Stimulated activated CD8-positive, alpha-beta memory T cell treated with anti-CD3 and anti-CD28 coated beads, Interleukin-2, amount 100 ng/mL, for 48 hours (primary cell): ENCODE results near the gene S100A1.
"Not testable (repeated sequence)": the region's sequence is repeated elsewhere in the genome, so short reads cannot be mapped to it uniquely, and the experiment has no call there.

ENCODE experiments used
- DNase-seq, 2 donors: peaks; one replicate each; pipeline ENCODE4 v3.0.0-alpha.2; 2020; ENCODE audit warnings: low read depth in 2 of 2

The S100A1 gene

GRCh38 chr1:153658400-153659174 is 30.4 kb downstream of the S100A1 start, which contains the start of gene SNAPIN:
SNAPIN (plus strand) TSS chr1:153658703; CDS start chr1:153658744, 41 bp downstream.
- peak; percentile 85 to 89 for DNase-seq

- no peak for DNase-seq
Measured at GRCh38 chr1:153659175-153659534, 30.9 kb downstream of the S100A1 start.

- no peak for DNase-seq
Measured at GRCh38 chr1:153659656-153660055, 31.4 kb downstream of the S100A1 start.

- DNase-seq = no peak
Measured at GRCh38 chr1:153661111-153661708, 33.0 kb downstream of the S100A1 start.

- no peak for DNase-seq
Measured at GRCh38 chr1:153662269-153662668, 34.0 kb downstream of the S100A1 start.

- DNase-seq = no peak
Measured at GRCh38 chr1:153663211-153663610, 35.0 kb downstream of the S100A1 start.

- no peak for DNase-seq
Measured at GRCh38 chr1:153667439-153667838, 39.2 kb downstream of the S100A1 start.

- DNase-seq = not testable (repeated sequence)
Measured at GRCh38 chr1:153668672-153669071, 40.4 kb downstream of the S100A1 start.

GRCh38 chr1:153669606-153670005 is 41.4 kb downstream of the S100A1 start:
- DNase-seq = no peak

GRCh38 chr1:153670257-153670858 is 42.1 kb downstream of the S100A1 start:
- DNase-seq = no peak

GRCh38 chr1:153670859-153671627 is 42.8 kb downstream of the S100A1 start, which contains the start of gene ILF2:
ILF2 (minus strand) TSS chr1:153670993; CDS start chr1:153670922, 71 bp downstream.
- peak; percentile 81 to 94 for DNase-seq

GRCh38 chr1:153671628-153672353 is 43.6 kb downstream of the S100A1 start:
- DNase-seq = peak; percentile 19 to 46

- DNase-seq = no peak
Measured at GRCh38 chr1:153673511-153673910, 45.3 kb downstream of the S100A1 start.

- peak in 1 of 2 donors; percentile 33 for DNase-seq
Measured at GRCh38 chr1:153677718-153678518, 49.7 kb downstream of the S100A1 start.

GRCh38 chr1:153678519-153679336 is 50.5 kb downstream of the S100A1 start, which contains the start of gene NPR1:
NPR1 (plus strand) TSS chr1:153678688; CDS start chr1:153679109, 421 bp downstream.
- no peak for DNase-seq

- no peak for DNase-seq
Measured at GRCh38 chr1:153679337-153680119, 51.3 kb downstream of the S100A1 start.

GRCh38 chr1:153680120-153680403 is 51.8 kb downstream of the S100A1 start:
- no peak for DNase-seq
